NK-92 treated with Interleukin-12 subunit alpha and Interleukin-12 subunit beta, amount 100 ng/mL, for 24 hours (cell line): Measurements from ENCODE around the gene GID4.

Source experiments
- DNase-seq: peaks from one replicate; lab custom pipeline; 2025; lab: John Stamatoyannopoulos, UW

GID4 gene

GRCh38 chr17:18016426-18016825, 22.8 kb upstream of the GID4 start:
- DNase-seq: no peak

DNA sequence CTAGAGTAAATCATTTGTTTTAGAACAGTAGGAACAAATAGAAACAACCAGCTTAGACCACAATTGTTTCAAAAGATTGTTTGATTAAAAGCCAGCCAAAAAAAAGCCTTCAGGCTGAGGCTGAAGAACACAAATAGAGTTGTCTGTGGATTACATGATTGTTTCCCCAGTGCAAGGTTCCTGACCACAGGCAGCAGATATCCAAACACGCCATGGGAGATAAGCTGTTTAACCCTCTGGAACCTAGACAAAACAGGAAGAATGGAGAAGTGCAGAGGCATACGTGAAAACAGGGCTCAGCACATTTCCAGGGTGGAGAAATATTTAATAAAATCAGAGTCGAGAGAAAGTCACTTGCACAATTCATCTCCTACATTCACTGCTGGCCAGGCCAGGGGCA, 21.2 kb upstream of the GID4 start:
- DNase-seq: no peak

DNA sequence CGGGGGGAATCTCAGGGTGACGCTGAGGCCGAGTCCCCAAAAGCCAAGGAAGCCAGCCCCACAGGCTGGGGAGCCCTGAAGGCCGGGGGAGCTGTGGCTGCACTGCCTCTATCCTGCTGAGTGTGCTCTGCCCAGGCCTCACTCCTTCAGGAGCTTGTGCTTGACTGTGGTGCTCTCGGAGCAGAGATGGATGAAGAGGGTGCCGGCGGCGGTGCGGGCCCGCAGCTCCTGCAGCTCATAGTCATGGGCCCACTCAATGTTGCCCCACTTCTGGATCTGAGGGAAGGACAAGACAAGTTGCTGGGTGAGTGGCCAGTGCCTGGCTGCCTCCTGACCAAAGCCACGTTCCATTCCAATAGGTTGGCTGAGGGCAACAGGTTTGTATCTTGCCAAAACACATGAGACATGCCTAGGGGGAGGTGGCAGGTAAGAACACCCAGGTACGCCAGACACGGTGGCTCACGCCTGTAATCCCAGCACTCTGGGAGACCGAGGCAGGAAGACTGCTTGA, 20.7 kb upstream of the GID4 start:
- DNase-seq: no peak

- no peak for DNase-seq
Observed at GRCh38 chr17:18019838-18020154, 19.4 kb upstream of the GID4 start.

GRCh38 chr17:18020971-18021370, 18.2 kb upstream of the GID4 start:
- DNase-seq: no peak

GRCh38 chr17:18021372-18021771, 17.8 kb upstream of the GID4 start:
- DNase-seq: no peak

- peak; percentile 20 for DNase-seq
Observed at GRCh38 chr17:18025241-18025944, 13.8 kb upstream of the GID4 start.

DNA sequence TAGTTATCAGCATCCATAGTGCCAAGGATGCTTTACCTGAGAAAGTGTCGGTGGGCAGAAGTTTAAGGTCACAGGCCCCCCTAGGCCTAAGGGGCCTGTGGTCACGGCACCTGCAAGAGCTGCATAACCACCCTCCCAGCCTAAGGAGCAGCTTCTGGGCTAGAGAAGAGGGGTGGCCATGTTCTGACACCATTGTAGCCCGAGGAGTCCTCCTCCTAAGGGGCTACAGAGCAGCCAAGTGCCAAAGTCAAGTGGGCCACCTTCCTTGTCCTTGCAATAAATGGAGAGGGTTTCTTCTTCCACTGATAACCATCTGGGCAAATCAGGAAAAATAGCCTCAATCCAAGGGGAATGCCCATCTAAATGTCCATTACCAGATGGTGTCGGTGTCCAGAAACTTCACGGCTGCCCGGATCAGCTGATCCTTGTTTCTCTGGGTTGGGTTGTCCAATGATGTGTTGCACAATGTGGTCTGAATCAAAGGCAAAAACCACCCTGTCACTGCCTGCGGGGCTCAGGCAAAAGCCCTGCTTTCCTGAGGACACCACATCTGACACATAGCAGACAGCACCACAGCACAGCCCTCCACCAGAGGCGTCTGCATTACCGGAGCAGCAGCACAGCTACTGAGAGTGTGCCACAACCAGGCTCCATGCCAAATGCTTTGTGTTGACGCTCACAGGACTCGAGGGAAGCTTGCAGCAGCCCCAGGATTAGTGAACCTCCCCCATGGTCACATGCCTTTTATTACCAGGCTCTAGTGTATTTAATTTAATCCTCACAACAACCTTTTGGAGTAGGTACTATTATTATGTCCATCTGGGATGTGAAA, 13.0 kb upstream of the GID4 start:
- no peak for DNase-seq

GRCh38 chr17:18027280-18027679, 11.9 kb upstream of the GID4 start:
- no peak for DNase-seq

- DNase-seq: no peak
Observed at GRCh38 chr17:18028114-18028951, 10.9 kb upstream of the GID4 start.

DNA sequence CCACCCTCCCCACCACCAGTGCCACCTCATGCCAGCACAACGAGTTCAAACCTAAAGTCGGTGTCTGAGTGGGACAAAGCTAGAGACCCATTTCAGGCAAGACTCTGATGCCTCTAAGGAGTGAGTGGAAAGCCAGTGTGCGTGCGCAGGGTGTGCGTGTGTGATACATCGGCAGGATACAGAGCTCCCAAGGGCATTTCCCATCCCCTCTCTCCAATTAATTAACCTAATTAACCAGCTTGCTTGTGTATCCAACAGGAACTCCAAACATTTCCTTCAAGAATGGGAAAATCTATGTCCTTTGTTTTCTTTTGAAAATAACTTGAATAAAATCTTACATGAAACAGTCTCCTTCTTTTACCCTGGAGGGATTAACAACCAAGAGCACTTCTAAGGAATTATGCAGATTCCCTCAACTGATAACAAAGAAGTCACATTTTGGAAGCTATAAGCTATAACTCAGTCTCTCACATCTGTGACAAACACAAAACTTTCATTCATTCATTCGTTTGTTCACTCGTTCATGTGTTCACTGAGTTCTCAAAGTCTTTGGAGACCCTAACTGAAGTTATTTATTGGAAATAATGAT, 10.2 kb upstream of the GID4 start:
- no peak for DNase-seq

DNA sequence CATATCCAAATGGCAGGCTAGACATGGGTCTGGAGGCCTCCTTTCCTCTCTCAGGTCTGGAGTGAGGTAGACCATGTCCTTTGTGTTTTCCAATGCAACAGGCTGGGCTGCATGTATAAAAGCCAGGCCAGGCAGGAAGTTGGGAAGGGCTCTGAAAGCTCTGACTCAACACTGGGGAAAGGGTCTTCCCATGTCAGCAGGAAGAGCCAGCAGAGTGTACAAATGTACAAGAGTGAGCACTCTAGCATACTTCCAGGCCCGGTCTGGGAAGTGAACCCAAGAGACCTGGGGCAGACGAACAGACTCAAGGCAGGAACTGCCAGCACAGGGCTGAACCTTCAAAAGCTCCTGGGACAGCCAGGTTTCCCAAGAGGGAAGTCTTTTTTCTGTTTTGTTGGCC, 7.3 kb upstream of the GID4 start:
- DNase-seq: no peak

- no peak for DNase-seq
Observed at GRCh38 chr17:18033442-18034099, 5.6 kb upstream of the GID4 start.

GRCh38 chr17:18035704-18036103, 3.5 kb upstream of the GID4 start:
- no peak for DNase-seq

DNA sequence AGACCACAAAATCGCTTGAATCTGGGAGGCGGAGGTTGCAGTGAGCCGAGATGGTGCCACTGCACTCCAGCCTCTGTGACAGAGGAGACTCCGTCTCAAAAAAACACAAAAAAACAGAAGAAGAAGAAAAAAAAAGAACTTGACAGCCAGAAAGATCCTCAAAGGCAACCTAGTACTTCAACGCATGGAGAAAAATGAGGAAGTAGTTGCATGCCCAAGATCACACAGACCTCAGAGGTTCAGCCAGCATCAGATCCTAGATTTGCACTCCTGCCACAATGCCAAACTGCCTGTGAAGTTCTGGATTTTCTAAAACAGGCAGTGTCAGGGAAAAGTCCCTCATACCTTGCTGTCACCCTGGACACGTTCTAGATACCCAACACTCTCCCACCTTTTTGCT, 1.7 kb upstream of the GID4 start:
- DNase-seq: no peak

DNA sequence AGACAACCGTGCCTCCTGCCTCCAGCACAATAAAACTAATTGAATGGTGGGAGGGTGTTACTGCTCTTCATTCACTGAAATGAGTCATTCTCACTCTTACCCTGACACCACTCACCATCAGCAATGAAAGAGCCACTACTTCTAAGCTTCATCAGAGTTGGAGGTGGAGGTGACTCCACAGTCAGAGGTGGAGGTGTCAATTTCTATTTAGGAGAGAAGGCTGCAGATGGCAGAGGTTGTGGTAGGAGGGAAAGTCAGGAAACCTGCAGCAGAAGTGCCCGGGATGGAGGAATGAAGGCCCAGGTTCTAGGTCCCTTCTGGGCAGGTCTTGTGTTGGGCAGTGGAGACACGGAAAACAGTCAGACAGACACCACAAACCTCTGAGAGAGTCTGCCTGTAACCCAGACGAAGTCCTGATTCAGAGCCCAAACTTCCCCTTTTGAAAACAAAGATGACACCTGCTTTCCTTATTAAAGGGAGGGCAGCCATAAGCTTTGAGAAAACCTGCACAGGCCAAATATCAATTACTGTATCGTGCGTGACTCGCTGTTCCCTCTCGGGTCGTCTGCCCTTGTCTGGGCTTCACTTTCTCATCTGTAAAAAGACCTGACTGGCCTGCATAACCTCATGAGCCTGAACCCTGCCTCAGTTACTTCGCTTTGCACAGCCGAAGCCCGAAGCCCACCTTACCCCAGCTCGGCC, 908 bp upstream of the GID4 start:
- DNase-seq: no peak

DNA sequence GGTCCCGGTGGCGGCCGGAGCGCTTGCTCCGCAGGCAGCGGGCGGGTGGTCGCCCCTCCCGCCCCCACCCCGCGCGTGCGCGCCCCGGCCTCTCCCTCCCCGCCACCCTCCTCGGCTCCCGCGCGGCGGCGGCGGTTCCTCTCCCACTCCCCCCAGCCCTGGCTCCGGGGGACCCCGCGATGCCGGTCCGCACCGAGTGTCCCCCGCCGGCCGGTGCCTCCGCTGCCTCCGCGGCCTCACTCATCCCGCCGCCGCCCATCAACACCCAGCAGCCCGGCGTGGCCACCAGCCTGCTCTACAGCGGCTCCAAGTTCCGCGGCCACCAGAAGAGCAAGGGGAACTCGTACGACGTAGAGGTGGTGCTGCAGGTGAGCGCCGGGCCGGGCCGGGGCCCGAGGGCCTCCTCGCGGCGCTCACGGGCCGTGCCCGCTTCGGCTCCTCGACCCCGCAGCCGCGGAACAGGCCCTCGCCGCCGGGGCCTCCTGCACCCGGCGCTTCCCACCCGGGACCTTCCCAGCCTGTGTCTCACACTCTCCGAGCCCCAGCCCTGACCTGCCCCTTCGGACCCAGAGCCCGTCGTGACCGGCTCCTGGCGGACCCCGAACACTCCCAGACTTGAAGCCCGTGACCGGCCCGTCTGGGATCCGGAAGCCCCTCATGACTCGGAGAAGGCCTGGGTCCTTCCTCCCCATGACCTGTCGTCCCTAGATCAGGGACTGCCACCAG, 490 bp downstream of the GID4 start:
- no peak for DNase-seq

DNA sequence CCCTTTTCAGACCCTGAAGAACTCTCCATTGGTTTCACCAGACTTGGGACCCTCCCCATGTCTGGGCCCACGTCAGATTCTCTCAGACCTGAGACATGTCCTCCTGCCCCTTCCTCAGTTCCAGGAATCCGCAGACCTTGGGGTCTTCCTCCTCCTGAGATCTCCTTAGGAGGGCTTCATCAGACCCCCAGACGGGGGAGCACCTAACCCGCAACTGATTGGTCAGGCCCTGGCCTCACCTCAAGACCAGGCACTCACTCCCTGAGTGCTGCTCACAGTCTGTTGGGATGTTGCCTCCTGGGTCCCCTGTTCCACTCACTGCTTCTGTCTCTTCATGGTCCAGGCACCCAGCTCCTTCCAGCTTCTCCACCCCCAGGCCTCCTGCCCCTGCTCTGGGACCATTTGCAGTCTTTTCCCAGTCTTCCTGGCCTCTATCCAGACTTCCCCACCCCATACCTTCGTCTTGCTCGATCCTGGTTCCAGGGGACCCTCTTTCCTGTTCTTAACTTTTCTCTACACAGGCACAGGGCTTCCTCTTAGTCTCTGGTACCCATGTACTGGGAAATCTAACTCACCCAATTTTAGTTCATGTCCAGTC, 1.2 kb downstream of the GID4 start:
- no peak for DNase-seq

DNA sequence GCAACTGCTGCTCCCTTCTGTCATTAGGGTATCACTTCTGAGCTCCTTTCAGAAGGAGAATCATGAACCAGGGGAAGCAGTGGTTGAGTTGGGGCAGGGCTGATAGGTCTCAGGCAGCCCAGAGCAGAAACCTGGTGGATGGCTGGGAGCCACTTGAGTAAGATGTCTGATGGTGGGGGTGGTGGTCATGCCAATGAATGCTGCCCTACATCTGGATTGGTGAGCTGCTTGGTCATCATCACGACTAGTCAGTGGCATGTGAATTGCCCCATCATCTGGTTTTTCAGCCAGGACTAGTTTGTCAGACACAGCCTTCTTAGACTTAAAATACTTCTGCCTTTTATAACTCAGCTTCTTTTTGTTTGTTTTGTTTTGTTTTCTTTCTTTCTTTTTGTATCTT, 2.6 kb downstream of the GID4 start:
- DNase-seq: no peak

- no peak for DNase-seq
Observed at GRCh38 chr17:18042983-18043382, 3.8 kb downstream of the GID4 start.
